ENCODE measurements around the gene SLC16A7.
A peak's percentile ranks its signal among the peaks of the same experiment; 100 is the strongest.

Gene SLC16A7

DNA sequence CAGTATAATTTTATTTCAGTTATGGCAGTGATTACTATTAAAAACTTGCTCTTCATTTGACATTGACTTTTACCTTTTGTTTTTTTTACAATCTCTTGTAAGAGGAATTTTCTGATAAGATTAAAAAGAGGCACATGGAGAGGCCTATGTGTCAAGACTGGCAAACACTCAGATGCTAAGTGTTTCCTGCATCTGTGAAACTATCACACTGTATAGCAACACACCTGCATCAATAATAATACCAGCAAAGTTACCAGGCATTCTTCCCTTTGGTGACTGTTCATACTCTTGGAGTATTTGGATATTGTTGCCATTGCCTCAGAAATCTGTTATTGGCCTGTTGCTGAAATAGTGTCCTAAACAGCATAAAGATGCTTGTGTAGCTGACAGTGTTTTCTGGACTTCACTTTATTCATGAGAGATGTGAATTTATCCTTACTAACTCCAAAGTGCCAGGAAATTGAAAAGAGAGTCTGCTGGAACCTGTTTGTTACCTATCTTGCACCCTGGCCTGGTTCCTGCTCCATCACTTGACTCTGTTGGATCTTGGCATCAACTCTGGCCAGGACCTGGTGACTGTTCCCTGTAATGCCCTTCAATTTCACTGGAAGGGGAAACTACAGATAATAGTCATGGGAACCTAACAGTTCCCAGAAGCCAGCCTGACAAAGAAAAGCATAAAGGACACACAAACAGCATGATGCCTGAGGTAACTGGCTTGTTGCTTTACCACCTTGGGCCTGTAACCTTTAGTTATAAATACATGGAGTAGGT lies 19.8 kb downstream of the SLC16A7 start:
- Histone ChIP-seq H2AFZ (ENCODE audit: low read depth, low read length) (no peak overlapping the region), H3K27me3 (ENCODE audit: insufficient read depth, low read length, poor library complexity) (no peaks in the 10 kb centered on the region), H3K79me2 (ENCODE audit: insufficient read depth, low read length) (peaks cover 4% of the 10 kb centered on the region; the same call in 1 of the 2 replicates), H3K9ac (ENCODE audit: low read depth, low read length) (no peak overlapping the region), H3K4me3 (ENCODE audit: low read depth in 1 of 2, low read length in 2 of 2) (no peak overlapping the region), H4K20me1 (ENCODE audit: insufficient read depth, low read length) (no peaks in the 10 kb centered on the region), H3K4me1 (ENCODE audit: insufficient read depth, low read length) (peaks cover 10% of the 10 kb centered on the region), H3K27ac (ENCODE audit: low read length) (no peak overlapping the region), H3K9me3 (ENCODE audit: insufficient read depth, low read length, severe bottlenecking) (peaks cover 22% of the 10 kb centered on the region), H3K4me2 (ENCODE audit: insufficient read depth, low read length) (no peak overlapping the region), H3K36me3 (ENCODE audit: insufficient read depth, low read length) (peaks cover 13% of the 10 kb centered on the region)
- no peak for ATAC-seq (ENCODE audit: insufficient read depth, low read depth)
- no peak for DNase-seq
- TF ChIP-seq, protein P1, sequence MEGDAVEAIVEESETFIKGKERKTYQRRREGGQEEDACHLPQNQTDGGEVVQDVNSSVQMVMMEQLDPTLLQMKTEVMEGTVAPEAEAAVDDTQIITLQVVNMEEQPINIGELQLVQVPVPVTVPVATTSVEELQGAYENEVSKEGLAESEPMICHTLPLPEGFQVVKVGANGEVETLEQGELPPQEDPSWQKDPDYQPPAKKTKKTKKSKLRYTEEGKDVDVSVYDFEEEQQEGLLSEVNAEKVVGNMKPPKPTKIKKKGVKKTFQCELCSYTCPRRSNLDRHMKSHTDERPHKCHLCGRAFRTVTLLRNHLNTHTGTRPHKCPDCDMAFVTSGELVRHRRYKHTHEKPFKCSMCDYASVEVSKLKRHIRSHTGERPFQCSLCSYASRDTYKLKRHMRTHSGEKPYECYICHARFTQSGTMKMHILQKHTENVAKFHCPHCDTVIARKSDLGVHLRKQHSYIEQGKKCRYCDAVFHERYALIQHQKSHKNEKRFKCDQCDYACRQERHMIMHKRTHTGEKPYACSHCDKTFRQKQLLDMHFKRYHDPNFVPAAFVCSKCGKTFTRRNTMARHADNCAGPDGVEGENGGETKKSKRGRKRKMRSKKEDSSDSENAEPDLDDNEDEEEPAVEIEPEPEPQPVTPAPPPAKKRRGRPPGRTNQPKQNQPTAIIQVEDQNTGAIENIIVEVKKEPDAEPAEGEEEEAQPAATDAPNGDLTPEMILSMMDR (IDR thresholded peaks at IDR 0.05; ENCODE audit: borderline replicate concordance, extremely low read depth, low read length, poor library complexity, severe bottlenecking) = no peak
- no peak for TF ChIP-seq EZH2 (IDR thresholded peaks at IDR 0.05; ENCODE audit: borderline replicate concordance, low read depth, low read length, severe bottlenecking)

DNA sequence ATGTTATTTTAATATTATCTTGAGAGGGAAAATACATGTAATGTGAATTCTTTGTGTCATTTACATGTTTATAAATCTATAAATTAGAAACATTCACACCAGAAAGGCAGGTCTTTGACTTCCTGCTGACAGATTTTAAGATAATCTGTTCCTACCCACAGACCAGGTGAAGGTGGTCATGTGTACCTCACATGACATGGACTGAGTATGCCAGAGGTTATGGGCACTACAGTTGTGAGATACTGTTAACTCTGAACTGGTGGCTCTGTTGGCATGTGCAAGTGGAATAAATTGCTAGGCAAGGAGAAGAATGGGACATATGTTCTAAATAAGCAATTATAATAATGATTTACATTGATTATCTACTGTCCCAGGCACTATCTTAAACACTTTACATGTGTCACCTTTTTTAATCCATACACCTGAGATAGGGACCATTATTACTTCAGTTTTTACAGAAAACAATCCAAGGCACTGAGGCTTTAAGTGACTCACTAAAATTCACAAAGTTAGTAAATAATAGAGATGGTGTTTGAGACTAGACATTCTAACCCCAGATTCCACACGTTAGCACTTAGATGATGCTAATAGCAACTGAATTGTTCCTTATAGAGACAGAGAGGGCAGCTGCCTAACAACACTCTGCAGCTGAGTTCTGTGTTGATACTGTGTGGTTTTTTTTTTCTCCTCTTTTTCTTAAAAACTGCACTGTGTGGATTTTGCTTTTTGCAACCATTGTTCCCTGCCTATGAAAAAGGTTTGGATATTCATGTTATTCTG lies 23.8 kb downstream of the SLC16A7 start:
- Histone ChIP-seq H3K4me1 (ENCODE audit: insufficient read depth, low read length) (peaks cover 10% of the 10 kb centered on the region), H4K20me1 (ENCODE audit: insufficient read depth, low read length) (no peaks in the 10 kb centered on the region), H3K36me3 (ENCODE audit: insufficient read depth, low read length) (no peaks in the 10 kb centered on the region), H3K4me2 (ENCODE audit: insufficient read depth, low read length) (no peak overlapping the region), H2AFZ (ENCODE audit: low read depth, low read length) (no peak overlapping the region), H3K9ac (ENCODE audit: low read depth, low read length) (no peak overlapping the region), H3K27ac (ENCODE audit: low read length) (no peak overlapping the region), H3K9me3 (ENCODE audit: insufficient read depth, low read length, severe bottlenecking) (no peaks in the 10 kb centered on the region), H3K79me2 (ENCODE audit: insufficient read depth, low read length) (peaks cover 20% of the 10 kb centered on the region), H3K27me3 (ENCODE audit: insufficient read depth, low read length, poor library complexity) (no peaks in the 10 kb centered on the region), H3K4me3 (ENCODE audit: low read depth in 1 of 2, low read length in 2 of 2) (no peak overlapping the region)
- ATAC-seq (ENCODE audit: insufficient read depth, low read depth) (peak; percentile 50; the same call in 1 of the 3 replicates), DNase-seq (no peak)
- TF ChIP-seq, protein P1 (IDR thresholded peaks at IDR 0.05; ENCODE audit: borderline replicate concordance, extremely low read depth, low read length, poor library complexity, severe bottlenecking) = no peak
- no peak for TF ChIP-seq EZH2 (IDR thresholded peaks at IDR 0.05; ENCODE audit: borderline replicate concordance, low read depth, low read length, severe bottlenecking)

DNA sequence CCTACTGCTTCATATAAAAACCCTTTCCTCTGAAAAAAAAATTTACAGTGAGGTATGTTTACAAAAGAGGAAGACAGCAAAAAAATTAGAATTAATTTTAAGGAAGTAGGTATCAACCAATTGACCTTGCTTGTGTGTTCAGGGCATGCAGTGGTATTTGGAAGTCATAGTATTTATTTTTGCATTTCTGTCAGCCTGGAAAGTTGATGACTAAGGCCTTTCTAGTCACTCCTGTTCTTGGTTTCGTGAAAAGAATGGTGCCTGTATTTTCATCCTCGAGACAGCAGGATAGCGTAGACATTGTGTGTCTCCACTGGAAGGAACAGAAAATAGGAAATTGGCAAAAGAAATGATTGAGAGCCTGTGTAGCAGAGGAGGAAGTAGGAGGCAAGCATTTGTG lies 24.5 kb downstream of the SLC16A7 start:
- H2AFZ ChIP-seq (ENCODE audit: low read depth, low read length) = no peak overlapping the region
- H3K4me3 ChIP-seq (ENCODE audit: low read depth in 1 of 2, low read length in 2 of 2) = no peak overlapping the region
- no peaks in the 10 kb centered on the region for H3K27me3 ChIP-seq (ENCODE audit: insufficient read depth, low read length, poor library complexity)
- ATAC-seq (ENCODE audit: insufficient read depth, low read depth) = no peak
- H3K36me3 ChIP-seq (ENCODE audit: insufficient read depth, low read length) = no peaks in the 10 kb centered on the region
- no peak overlapping the region for H3K9ac ChIP-seq (ENCODE audit: low read depth, low read length)
- no peaks in the 10 kb centered on the region for H4K20me1 ChIP-seq (ENCODE audit: insufficient read depth, low read length)
- TF ChIP-seq, protein P1 (IDR thresholded peaks at IDR 0.05; ENCODE audit: borderline replicate concordance, extremely low read depth, low read length, poor library complexity, severe bottlenecking) = no peak
- TF ChIP-seq EZH2 (IDR thresholded peaks at IDR 0.05; ENCODE audit: borderline replicate concordance, low read depth, low read length, severe bottlenecking) = no peak
- peaks cover 10% of the 10 kb centered on the region for H3K4me1 ChIP-seq (ENCODE audit: insufficient read depth, low read length)
- no peaks in the 10 kb centered on the region for H3K9me3 ChIP-seq (ENCODE audit: insufficient read depth, low read length, severe bottlenecking)
- no peak overlapping the region for H3K27ac ChIP-seq (ENCODE audit: low read length)
- DNase-seq = no peak
- no peak overlapping the region for H3K4me2 ChIP-seq (ENCODE audit: insufficient read depth, low read length)
- peaks cover 24% of the 10 kb centered on the region for H3K79me2 ChIP-seq (ENCODE audit: insufficient read depth, low read length)

Measured in DND-41 (cell line).